GM21367 (cell line): ENCODE data around the gene PHF23.
"Not testable (repeated sequence)": the region's sequence is repeated elsewhere in the genome, so short reads cannot be mapped to it uniquely, and the experiment has no call there.

ENCODE experiments used
- ATAC-seq: cut with Tn5 transposase; IDR thresholded peaks from one replicate; pipeline ENCODE4 v1.9.1; 2021; ENCODE audit not compliant: unreplicated experiment

Gene PHF23

GRCh38 chr17:7258731-7259554 lies 19.7 kb upstream of the PHF23 start:
- no peak for ATAC-seq

- no peak for ATAC-seq
Observed at GRCh38 chr17:7256766-7257456, 17.7 kb upstream of the PHF23 start.

- no peak for ATAC-seq
Observed at GRCh38 chr17:7254511-7254910, 15.3 kb upstream of the PHF23 start.

- no peak for ATAC-seq
Observed at GRCh38 chr17:7253082-7253481, 13.8 kb upstream of the PHF23 start.

GRCh38 chr17:7252176-7253043 lies 13.2 kb upstream of the PHF23 start, which contains the start of gene ELP5:
ELP5 (plus strand) TSS chr17:7252215; CDS start chr17:7252551, 336 bp downstream.
- ATAC-seq, result peak; percentile 48

GRCh38 chr17:7251661-7252175 lies 12.5 kb upstream of the PHF23 start, which contains the start of gene CTDNEP1:
CTDNEP1 (minus strand) TSS chr17:7251734; CDS start chr17:7251296, 438 bp downstream.
- peak; percentile 61 for ATAC-seq

GRCh38 chr17:7250695-7251627 lies 11.7 kb upstream of the PHF23 start:
- peak; percentile 4 for ATAC-seq

GRCh38 chr17:7249830-7250229 lies 10.6 kb upstream of the PHF23 start:
- no peak for ATAC-seq

GRCh38 chr17:7249214-7249613 lies 10.0 kb upstream of the PHF23 start:
- no peak for ATAC-seq

- ATAC-seq, result no peak
Observed at GRCh38 chr17:7248796-7249195, 9.5 kb upstream of the PHF23 start.

- ATAC-seq, result no peak
Observed at GRCh38 chr17:7246779-7247178, 7.5 kb upstream of the PHF23 start.

- ATAC-seq, result not testable (repeated sequence)
Observed at GRCh38 chr17:7243838-7244237, 4.6 kb upstream of the PHF23 start.

GRCh38 chr17:7243453-7243729 lies 4.1 kb upstream of the PHF23 start:
- ATAC-seq, result no peak

GRCh38 chr17:7242717-7243452 lies 3.6 kb upstream of the PHF23 start:
- peak; percentile 41 for ATAC-seq

- no peak for ATAC-seq
Observed at GRCh38 chr17:7241783-7242716, 2.8 kb upstream of the PHF23 start, which contains the start of gene GABARAP. GABARAP (minus strand) TSS chr17:7242449; CDS start chr17:7242330, 119 bp downstream.

- no peak for ATAC-seq
Observed at GRCh38 chr17:7241090-7241733, 2.0 kb upstream of the PHF23 start.

GRCh38 chr17:7240375-7240774 lies 1.1 kb upstream of the PHF23 start:
- no peak for ATAC-seq
